ENCODE measurements around the gene EFHC2.
"Not testable (repeated sequence)": the region's sequence is repeated elsewhere in the genome, so short reads cannot be mapped to it uniquely, and the experiment has no call there.

EFHC2 gene

DNA sequence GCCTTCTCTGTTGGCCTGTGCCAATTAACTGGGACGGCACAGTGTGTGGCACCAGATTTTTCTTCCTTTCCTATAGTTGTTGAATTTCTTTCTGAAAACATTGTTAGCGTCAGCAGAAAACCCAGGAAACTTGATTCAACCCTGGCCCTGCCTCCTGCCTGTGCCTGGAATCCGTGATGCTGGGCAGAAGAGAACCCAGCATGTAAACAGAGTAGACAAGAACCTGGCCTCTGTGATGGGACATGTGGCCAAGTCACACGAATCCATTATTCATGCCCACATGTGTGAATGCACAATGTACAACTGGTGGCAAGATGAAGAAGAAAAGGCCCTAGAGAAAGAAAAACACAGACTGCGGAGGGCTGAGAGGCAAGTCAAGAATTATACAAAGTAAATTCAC is 111.4 kb downstream of the EFHC2 start:
- DNase-seq (ENCODE audit: low read depth) = no peak

DNA sequence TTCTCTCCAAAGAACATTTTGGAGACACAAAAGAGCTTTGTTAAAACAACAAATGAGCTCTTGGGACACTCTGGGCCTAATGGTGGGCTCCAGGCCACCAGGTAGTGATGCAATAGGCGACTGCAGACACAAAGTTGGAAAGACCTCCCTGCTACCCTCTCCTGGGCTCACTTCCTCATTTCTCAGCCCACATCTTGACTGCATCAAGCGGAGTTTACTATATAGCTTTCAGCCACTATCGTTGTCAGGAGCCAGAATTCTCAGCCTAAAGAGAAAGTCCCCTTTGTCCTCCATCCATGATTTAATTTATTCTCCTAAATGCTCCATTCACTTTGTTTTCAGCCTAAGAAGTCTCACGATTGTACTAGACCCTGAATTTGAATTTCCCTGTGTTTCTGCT is 114.9 kb downstream of the EFHC2 start:
- no peak for DNase-seq (ENCODE audit: low read depth)

DNA sequence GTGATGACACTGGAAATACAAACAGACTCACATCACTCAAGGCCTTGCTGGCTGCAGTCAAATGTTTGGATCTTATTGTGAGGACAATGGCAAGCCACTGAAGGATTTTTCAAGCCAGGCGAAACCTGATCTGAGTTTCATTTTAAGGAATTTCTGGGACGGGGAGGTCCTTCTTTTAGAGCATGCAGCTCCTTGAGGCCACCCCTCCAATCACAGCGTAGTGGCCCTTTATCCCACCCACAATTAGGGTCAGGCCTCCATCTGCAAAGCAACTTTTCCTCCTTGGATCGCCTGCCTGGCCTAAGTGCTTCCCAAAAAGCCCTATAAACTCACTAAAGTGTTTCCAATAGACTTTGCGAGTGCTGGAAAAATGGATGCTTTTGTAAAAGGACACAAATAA is 115.5 kb downstream of the EFHC2 start:
- DNase-seq (ENCODE audit: low read depth) = no peak

DNA sequence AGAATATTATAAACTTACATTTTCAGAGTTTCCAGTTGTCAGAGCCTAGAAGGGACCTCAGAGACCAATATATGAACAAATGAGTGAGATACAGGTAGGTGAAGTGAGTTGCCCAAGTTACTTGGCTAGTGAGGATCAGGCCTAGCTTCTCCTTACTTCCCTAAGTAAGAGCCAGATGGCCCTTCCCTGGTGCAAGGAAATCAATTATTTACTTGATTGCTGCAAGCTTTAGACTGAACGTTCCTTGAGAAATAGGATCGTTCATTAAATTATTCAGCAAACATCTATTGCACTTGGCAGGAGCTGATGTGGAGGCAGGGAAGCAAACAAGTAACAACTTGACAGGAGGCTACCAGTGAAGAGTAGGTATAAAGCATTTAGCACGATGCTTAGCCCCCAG is 117.8 kb downstream of the EFHC2 start:
- DNase-seq (ENCODE audit: low read depth) = no peak

DNA sequence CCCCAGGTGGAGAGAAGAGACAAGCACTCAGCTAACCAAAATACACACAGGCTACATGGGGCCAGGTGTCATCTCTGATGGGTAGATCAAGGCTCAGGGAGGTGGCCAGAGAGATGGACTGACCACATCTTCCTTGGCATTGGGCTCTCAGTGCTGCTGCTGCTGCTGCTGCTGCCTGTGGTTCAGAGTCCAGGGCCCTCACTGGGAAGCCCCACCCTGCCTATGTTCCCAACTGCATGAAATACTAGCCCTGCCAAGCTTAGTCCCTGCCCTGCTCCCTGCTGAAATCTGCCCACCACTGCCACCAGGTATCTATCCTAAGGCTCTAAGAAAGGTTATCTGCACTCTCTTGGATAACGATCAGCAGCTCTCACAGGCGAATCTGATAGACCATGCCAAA is 118.7 kb downstream of the EFHC2 start:
- DNase-seq (ENCODE audit: low read depth) = no peak

DNA sequence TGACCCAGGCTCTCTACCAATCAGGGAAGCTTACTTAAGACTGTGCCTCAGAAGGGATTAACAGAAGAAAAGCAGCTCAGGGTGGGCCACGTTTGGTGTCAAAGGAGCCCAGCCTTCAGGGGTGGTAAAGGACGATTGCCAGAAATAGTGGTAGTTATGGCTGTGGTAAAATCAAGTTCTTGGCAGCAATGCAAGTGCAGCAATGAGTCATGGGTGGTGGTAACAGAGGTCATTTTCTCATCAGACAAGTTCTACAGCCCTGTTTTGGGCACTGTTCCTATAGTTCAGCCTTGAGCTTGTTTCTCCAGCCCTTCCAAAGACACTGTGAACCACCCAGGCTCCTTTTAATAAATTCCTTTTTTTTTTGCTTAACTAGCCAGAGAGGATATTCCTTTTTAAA is 120.3 kb downstream of the EFHC2 start:
- no peak for DNase-seq (ENCODE audit: low read depth)

DNA sequence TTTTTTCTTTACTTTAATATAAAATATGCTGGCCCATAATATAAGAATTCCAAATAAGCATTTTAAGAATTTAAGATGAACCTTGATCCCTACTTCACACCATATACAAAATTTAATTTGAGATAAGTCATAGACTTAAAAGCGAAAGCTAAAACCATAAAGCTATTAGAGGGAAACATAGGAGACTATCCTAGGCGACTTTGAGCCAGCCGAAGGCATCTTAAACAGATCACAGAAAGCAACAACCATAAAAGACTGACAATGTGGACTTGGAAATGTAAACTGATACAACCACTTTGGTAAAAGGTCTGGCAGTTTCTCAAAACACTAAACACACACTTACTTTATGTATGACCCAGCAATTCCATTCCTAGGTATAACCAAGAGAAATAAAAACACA is 125.0 kb downstream of the EFHC2 start:
- DNase-seq (ENCODE audit: low read depth) = no peak

DNA sequence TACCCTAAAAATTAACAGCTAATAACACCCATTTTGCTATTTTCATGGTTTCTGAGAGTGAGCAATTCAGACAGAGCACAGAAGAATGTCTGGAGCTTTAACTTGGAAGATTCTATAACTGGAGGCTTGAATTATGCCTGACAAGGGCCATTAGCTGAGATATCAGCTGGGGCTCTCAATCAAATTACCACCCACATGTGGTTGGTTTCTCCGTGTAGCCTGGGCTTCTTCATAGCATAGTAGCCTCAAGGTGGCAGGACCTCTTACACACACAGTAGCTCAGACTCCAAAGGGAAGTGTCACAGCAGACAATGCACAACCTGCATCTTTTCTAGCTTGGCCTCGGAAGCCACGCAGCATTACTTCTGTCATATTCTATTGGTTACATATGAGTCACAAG is 127.3 kb downstream of the EFHC2 start:
- DNase-seq (ENCODE audit: low read depth) = no peak

DNA sequence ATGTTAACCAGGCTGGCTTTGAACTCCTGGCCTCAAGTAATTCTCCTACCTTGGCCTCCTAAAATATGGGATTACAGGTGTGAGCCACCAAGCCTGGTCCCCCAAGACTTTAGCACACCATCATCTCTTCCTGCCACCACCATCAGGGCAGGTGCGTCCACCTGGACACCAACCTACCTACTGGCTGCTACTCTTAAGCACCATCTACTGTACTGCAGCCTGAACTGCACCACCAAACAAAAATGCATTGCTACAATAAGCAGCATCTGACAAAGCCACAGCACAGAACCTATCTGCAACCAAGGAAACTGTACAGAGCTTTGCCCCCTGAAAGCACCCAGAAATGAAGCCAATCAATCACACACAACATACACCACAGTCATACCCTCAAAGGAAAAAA is 139.7 kb downstream of the EFHC2 start:
- no peak for DNase-seq (ENCODE audit: low read depth)

DNA sequence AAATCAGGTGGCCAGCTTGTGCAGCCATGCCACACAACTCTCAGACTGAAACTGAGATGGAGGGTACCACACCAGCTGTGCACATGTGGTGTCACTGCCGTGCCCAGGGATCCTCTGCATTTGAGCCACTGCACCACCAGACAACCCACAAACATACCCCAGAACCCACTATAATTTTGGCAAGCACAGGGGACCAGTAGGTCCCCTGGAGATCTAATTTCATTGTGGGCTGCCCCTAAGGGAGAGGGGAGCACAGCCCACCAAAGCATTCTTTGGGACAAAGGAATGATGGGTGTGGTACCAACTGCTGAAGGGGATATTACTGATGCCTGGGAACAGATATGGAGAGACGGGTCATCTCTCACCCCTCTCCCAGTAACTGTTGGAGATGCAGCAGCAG is 140.9 kb downstream of the EFHC2 start:
- no peak for DNase-seq (ENCODE audit: low read depth)

DNA sequence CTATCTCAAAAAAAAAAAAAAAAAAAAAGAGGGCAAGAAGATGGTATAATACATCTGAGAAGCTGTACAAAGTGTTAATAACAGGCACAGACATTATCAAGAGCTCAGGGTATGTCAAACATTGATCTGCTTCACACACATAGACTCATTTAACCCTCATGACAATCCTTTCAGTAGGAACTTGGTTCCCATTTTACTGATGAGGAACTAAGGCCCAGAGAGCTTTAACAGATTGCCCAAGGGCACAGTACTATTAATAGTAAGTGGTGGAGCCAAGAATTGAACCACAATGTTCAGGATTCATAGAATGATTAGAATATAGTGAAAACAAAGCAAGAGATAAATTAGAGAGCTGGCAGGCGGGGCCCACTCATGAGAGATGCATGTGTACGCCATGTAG is 154.4 kb downstream of the EFHC2 start:
- no peak for DNase-seq (ENCODE audit: low read depth)

DNA sequence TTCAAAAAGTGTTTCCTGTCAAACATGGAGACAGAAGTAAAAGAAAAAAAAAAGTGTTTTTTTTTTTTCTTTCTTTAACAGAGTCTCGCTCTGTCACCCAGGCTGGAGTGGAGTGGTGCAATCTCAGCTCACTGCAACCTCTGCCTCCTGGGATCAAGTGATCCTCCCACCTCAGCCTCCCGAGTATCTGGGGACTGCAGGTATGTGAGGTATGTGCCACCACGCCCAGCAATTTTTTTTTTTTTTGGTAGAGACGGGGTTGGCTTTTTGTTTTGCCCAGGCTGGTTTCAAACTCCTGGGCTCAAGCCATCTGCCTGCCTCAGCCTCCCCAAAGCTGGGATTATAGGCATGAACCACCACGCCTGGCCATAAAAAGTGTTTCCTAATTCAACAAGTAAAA is 155.6 kb downstream of the EFHC2 start:
- not testable (repeated sequence) for DNase-seq (ENCODE audit: low read depth)

DNA sequence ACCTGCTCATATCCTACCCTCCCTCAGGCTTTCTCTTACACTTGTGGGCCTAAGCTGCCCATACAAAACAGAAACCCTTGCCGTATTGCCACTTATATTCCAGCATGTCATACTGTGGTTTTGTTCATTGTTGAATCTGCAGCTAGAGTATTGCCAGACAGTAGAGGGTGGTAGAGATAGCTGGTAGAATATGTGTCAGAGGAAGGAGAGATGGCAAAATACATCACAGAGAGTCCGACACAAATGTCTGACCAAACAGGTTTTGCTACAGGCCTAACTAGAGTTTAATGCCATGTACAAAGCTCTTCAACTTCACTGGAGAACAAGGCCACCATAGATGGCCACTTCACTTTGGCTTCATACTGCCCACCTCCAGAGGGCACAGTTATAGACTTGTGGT is 160.1 kb downstream of the EFHC2 start:
- no peak for DNase-seq (ENCODE audit: low read depth)

DNA sequence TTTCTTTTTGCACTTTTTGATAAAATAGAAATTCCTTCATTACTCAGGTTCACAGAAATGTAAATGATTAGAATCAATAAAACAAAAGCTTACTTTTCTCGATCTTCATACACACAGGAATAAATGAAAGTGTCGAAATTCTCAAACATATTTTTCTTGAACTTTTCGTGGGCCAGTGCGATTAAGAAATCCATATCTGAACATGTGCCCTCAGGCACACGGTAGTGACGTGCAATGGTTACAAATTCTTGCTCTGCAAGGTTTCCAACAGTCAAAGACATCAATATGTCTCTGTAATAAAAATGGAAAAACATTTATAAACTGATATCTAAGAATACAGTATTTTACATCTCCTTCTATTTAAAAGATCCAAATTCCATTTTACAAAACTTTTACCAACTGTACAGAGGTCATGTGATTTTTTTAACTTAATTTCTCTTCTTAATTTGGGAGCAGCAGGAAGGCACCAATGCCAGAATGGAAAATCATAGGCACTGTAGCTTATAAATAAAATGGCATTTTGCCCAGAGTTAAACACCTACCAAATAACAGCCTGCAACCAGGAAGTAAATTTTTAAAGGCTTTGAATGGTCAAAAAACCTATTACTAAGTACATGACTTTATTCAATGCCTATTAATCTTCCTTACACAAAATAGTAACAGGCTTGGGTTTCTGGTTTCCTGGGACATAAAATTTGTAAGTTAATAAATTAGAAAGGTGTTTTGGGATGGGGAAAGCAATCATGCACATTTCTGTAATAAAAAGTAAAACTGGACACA is 165.0 kb downstream of the EFHC2 start:
- DNase-seq (ENCODE audit: low read depth) = no peak

DNA sequence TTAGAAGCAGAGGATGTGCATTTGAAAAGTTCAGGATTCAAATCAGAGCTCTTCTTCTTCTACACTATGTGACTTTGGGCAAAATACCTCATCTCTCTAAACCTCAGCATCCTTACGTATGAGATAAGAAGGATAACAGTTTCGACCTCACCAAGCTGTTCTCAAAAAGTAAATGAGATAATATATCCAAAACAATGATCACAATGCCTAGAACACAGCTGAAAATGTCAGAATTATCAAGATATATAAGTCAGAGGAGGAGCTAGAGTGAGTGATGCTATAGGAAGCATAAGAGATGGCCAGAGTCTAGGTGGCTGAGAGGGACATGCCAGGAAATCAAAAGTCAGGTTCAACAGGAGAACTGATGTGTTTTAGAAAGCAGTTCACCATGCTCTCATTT is 168.0 kb downstream of the EFHC2 start:
- no peak for DNase-seq (ENCODE audit: low read depth)

DNA sequence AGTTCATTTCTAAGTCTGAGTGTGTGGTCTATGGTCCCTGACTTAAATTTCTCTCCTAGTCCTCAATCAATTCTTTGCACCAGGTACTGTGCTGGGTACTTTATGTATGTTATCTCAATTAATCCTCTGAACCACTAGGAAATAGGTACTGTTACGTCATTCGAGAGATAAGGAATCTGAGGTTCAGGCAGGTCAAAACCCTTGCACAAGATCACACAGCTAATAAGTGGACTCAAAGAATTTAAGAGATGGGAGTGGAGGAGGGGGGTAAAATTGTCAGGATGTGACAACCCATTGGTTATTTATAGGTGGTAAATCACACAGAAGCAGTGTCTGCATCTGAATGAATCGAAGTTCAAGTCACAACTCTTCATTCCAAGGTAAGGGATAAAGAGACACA is 169.4 kb downstream of the EFHC2 start:
- DNase-seq (ENCODE audit: low read depth) = no peak

DNA sequence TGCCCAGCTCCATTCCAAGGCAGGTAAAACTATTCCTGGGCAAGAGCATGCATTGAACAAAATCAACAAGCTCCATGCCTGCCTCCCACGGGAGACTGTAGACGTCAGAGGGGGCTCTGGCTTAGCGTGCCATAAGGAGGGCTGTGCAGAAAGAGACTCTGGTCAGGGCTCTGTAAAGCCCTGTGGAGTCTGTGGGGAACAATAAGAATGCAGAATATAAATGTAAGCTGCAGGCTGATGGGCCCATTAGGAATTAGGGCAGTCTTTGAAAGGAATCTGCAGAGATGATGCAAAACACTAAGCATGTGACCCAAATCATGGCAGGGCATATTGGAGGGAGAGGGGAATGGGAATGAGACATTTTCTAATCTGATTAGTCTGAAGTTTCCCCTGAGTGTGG is 170.3 kb downstream of the EFHC2 start:
- no peak for DNase-seq (ENCODE audit: low read depth)

DNA sequence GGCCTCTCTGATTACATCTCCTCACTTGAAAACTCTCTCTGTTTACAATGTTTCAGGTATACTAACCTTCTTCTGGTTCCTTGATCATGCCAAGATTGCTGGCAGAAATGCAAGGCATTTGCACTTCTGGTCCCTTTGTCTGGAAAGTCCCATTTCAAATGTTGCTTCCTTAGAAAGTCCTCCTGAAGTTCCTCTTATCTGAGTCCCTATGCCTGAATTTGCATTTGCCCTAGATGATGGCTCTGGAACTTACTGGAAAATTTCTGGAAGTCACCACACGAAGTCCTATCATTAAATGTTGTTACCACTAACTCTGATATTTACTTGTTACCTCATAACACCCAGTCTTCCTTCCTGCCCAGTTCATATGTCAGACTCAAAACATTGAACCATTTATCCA is 176.4 kb downstream of the EFHC2 start:
- no peak for DNase-seq (ENCODE audit: low read depth)

DNA sequence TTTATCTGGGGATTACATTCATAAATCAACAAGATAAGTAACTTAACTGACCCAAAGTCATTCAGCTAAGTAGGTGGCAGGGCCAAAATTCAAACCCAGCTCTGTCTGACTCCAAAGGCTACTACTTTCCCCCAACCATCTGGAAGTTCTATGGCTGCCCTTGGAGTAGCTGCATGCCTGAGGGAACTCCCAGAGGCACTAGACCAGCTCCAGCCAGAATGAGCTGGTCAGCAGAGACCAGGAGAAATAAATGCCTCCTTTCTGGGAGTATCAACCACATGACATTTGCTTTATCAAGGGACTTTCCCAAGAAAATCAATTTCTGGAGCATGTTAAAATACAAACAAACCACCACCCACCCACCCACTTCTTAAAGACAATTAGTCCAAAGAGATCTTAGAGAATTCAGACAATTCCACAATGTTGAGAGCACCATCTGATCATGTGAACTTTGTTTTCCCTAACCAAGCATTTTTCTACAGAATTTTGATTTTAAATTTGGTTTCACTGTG is 180.5 kb downstream of the EFHC2 start:
- no peak for DNase-seq (ENCODE audit: low read depth)

DNA sequence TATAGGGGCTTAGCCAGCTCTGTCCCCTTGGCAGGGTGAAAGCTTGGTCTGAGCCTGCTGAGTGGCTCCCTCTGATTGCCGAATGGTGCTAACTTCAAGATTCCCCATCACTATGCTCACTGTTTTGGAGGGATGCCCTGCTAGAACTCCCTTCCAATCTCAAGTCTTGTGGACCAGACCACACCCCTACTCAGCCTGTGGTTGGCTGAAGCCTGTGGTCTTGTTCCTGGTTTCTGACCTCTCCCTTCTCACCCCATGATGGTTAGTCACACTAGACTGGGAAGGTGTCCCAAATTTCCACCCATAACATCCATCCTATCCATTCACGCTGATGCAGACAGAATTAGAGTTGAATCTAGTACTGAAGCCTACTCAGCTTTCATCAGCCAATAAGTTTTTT is 185.6 kb downstream of the EFHC2 start:
- DNase-seq (ENCODE audit: low read depth) = no peak

DNA sequence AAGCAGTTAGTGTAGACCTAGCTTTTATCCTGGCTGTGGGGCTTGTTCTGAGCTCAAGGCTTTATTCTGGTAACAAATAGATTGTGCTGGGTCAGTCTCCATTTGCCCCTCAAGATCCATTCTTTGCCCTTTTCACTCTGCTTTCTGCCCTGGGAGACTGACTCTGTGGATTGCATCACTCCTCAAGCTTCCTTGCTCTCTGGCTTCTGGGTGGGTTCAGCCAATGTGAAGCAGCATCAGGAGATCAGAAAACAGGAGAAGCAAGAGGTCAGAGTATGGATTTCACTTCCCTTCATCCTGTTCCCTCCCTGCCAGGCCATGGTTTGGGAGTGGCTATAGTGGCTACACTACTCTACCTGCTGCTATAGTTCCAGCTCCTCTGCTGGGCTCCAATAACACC is 186.2 kb downstream of the EFHC2 start:
- no peak for DNase-seq (ENCODE audit: low read depth)

DNA sequence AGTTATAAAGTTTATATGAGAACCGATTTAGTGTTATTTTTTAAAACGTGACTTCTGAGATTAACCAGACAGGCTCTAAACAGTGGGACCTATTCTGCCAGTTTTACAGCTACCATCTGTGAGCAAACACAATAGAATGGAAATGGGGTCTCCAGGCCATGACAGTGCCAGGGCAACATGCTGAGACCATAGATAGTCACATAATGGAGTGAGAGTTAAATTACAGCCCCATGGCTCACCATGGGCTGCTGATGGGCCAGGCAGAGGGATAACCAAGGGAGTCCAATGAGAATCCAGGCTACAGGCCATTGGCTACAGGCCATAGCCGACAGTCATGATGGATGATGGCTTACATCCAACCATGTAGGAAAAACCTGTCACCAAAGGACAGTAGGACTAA is 186.7 kb downstream of the EFHC2 start:
- no peak for DNase-seq (ENCODE audit: low read depth)

DNA sequence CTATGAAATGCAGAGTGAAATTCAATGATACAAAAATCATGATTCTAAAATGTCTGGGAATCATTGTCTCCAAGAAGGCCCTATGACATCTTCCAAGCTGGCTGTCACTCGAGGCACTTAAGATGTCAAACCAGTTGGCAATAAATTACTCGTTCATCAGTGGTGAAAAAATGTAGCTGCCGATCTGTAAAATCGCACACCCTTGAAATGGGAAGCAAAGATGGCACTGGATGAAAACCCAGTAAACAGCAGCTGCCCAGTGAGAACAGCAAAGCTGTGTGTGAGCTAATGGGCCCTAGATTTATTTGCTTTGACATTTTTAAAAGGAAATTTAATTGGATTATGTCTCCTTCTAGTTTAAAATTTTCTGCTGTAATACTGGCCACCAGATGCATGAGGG is 188.3 kb downstream of the EFHC2 start:
- DNase-seq (ENCODE audit: low read depth) = no peak

DNA sequence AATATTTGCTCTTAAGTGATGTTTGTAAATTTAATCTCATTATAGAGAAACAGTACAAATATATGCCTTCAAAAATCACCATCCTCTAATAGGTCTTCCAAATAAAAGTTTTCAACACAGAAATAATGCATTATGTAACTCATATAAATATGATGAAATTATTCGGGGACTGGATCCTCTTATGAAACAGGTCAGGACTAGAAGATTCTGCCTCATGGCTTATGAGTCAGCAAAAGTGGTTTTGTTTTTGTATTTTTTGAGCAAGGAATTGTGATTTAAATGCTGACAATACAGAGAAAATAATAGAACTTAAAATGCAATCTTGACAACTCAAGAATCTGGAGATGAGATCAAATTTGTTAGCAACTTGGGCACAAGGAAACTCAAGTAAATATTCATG is 190.6 kb downstream of the EFHC2 start:
- DNase-seq (ENCODE audit: low read depth) = no peak

Measured in T-helper 22 cell (primary cell).